Mesenchymal stem cell (in vitro differentiated cells and primary cell): ENCODE data around the gene DTX4.

Experiments
- DNase-seq: peaks from one replicate; pipeline ENCODE4 v3.0.0-alpha.2; 2013
- H2AFZ ChIP-seq: one replicate; pipeline ENCODE4 v1.6.1; 2013; ENCODE audit warnings: low read depth, mild to moderate bottlenecking, control low read depth, inconsistent platforms, low read length, moderate library complexity
- H2AK5ac ChIP-seq: 2 replicates; pipeline ENCODE4 v1.6.1; 2013; ENCODE audit warnings: low read length, moderate library complexity, mild to moderate bottlenecking, inconsistent platforms; ENCODE audit not compliant: severe bottlenecking
- H2BK120ac ChIP-seq: one replicate; pipeline ENCODE4 v1.6.1; 2013; ENCODE audit warnings: low read depth, mild to moderate bottlenecking, inconsistent platforms, low read length, moderate library complexity
- H2BK12ac ChIP-seq, 2 experiments: one replicate each; pipeline ENCODE4 v1.6.1; 2013; ENCODE audit warnings: inconsistent platforms in 2 of 2, low read length in 2 of 2, mild to moderate bottlenecking in 2 of 2, moderate library complexity in 2 of 2, control low read depth in 1 of 2
- H2BK15ac ChIP-seq: one replicate; pipeline ENCODE4 v1.6.1; 2013; ENCODE audit warnings: mild to moderate bottlenecking, low read depth, inconsistent platforms; ENCODE audit not compliant: poor library complexity, severe bottlenecking
- H2BK5ac ChIP-seq: 2 replicates; pipeline ENCODE4 v1.6.1; 2013; ENCODE audit warnings: low read depth, mild to moderate bottlenecking, low read length, control low read depth, inconsistent platforms; ENCODE audit not compliant: poor library complexity, severe bottlenecking
- H3K14ac ChIP-seq, 2 experiments: one replicate each; pipeline ENCODE4 v1.6.1; 2013; ENCODE audit warnings: inconsistent platforms in 2 of 2, low read length in 2 of 2, control low read depth in 1 of 2, mild to moderate bottlenecking in 1 of 2, moderate library complexity in 1 of 2
- H3K18ac ChIP-seq, 2 experiments: one replicate each; pipeline ENCODE4 v1.6.1; 2013; ENCODE audit warnings: inconsistent platforms in 2 of 2, low read length in 2 of 2, control low read depth in 1 of 2, low read depth in 1 of 2, mild to moderate bottlenecking in 1 of 2
- H3K23ac ChIP-seq, 2 experiments: one replicate each; pipeline ENCODE4 v1.6.1; 2013; ENCODE audit warnings: inconsistent platforms in 2 of 2, low read length in 2 of 2, mild to moderate bottlenecking in 2 of 2, moderate library complexity in 2 of 2, control low read depth in 1 of 2
- H3K27ac ChIP-seq: 2 replicates; pipeline ENCODE4 v1.5.1; 2013; ENCODE audit warnings: mild to moderate bottlenecking, moderate library complexity, low read length, control low read depth, inconsistent platforms; ENCODE audit not compliant: poor library complexity, severe bottlenecking
- H3K27me3 ChIP-seq, 2 experiments: 2 replicates each; pipeline versions ENCODE4 v1.6.1 to v1.7.0; 2013; ENCODE audit warnings: low read length in 2 of 2, mild to moderate bottlenecking in 2 of 2, moderate library complexity in 2 of 2, control low read depth in 1 of 2, inconsistent platforms in 1 of 2; ENCODE audit not compliant: control insufficient read depth in 1 of 2, insufficient read depth in 1 of 2
- H3K36me3 ChIP-seq, 2 experiments: 2 replicates each; pipeline versions ENCODE4 v1.6.1 to v1.7.0; 2013; ENCODE audit warnings: low read length in 2 of 2, control low read depth in 1 of 2, inconsistent platforms in 1 of 2, low read depth in 1 of 2, mild to moderate bottlenecking in 1 of 2; ENCODE audit not compliant: insufficient read depth in 2 of 2, control insufficient read depth in 1 of 2
- H3K4ac ChIP-seq, 2 experiments: one replicate each; pipeline ENCODE4 v1.6.1; 2013; ENCODE audit warnings: inconsistent platforms in 2 of 2, low read length in 2 of 2, mild to moderate bottlenecking in 2 of 2, moderate library complexity in 2 of 2, control low read depth in 1 of 2, low read depth in 1 of 2
- H3K4me1 ChIP-seq: 2 replicates; pipeline ENCODE4 v1.6.1; 2013; ENCODE audit warnings: low read depth, low read length, control low read depth; ENCODE audit not compliant: control insufficient read depth, insufficient read depth
- H3K4me2 ChIP-seq: 2 replicates; pipeline ENCODE4 v1.6.1; 2013; ENCODE audit warnings: low read length, mild to moderate bottlenecking, inconsistent platforms; ENCODE audit not compliant: poor library complexity, severe bottlenecking
- H3K4me3 ChIP-seq, 2 experiments: 2 replicates each; pipeline versions ENCODE4 v1.5.1 to v1.7.0; 2013; ENCODE audit warnings: low read length in 2 of 2, mild to moderate bottlenecking in 2 of 2, control low read depth in 1 of 2, low read depth in 1 of 2; ENCODE audit not compliant: insufficient read depth in 1 of 2
- H3K79me1 ChIP-seq: replicated peaks from 2 replicates; pipeline ENCODE4 v1.6.1; 2013; ENCODE audit warnings: mild to moderate bottlenecking, control low read depth, low read length, inconsistent platforms; ENCODE audit not compliant: poor library complexity, severe bottlenecking
- H3K9ac ChIP-seq: 2 replicates; pipeline ENCODE4 v1.7.0; 2013; ENCODE audit warnings: mild to moderate bottlenecking, low read length, moderate library complexity
- H3K9me3 ChIP-seq: 2 replicates; pipeline ENCODE4 v1.7.0; 2013; ENCODE audit warnings: mild to moderate bottlenecking, low read length; ENCODE audit not compliant: control insufficient read depth
- H4K8ac ChIP-seq: one replicate; pipeline ENCODE4 v1.6.1; 2013; ENCODE audit warnings: inconsistent platforms, mild to moderate bottlenecking, low read length, moderate library complexity
- H4K91ac ChIP-seq: one replicate; pipeline ENCODE4 v1.6.1; 2013; ENCODE audit warnings: mild to moderate bottlenecking, low read length, inconsistent platforms
- WGBS: methylation state at CpG from one replicate; pipeline ENCODE4 v1.1.7; 2013; ENCODE audit warnings: mixed read lengths; 5-methylcytosine and 5-hydroxymethylcytosine counted together

DTX4 gene

GRCh38 chr11:59214141-59214893, 42.4 kb downstream of the DTX4 start:
- no peaks in the 10 kb centered on the region for H3K9me3 ChIP-seq
- no peak overlapping the region for H2BK15ac ChIP-seq
- no peak overlapping the region for H3K18ac ChIP-seq
- H3K36me3 ChIP-seq = no peaks in the 10 kb centered on the region
- H2BK12ac ChIP-seq = no peak overlapping the region
- no peak overlapping the region for H4K8ac ChIP-seq
- H4K91ac ChIP-seq = peak overlapping the region; percentile 20
- no peak overlapping the region for H2BK5ac ChIP-seq
- peaks cover 5 to 35% of the 10 kb centered on the region in 2 experiments for H3K27me3 ChIP-seq
- no peak overlapping the region for H2AK5ac ChIP-seq
- no peak overlapping the region for H3K14ac ChIP-seq
- WGBS = 70% methylated on average over 2 of the region's 2 CpGs
- no peak for DNase-seq
- no peak overlapping the region for H3K23ac ChIP-seq
- H3K4me1 ChIP-seq = no peaks in the 10 kb centered on the region
- H3K79me1 ChIP-seq = no peaks in the 10 kb centered on the region
- no peak overlapping the region for H3K9ac ChIP-seq
- no peak overlapping the region for H3K27ac ChIP-seq
- no peak overlapping the region for H3K4ac ChIP-seq
- no peak overlapping the region for H2BK120ac ChIP-seq
- no peak overlapping the region for H3K4me2 ChIP-seq
- H3K4me3 ChIP-seq = no peak overlapping the region
- no peak overlapping the region for H2AFZ ChIP-seq

- no peak for DNase-seq
- H3K4me3 ChIP-seq = peak overlapping the region in 1 of 2 experiments; percentile 62
- no peak overlapping the region for H2BK12ac ChIP-seq
- WGBS = 87% methylated on average over 8 of the region's 9 CpGs
- H3K9me3 ChIP-seq = no peaks in the 10 kb centered on the region
- H3K27me3 ChIP-seq = peaks cover 5 to 18% of the 10 kb centered on the region in 2 experiments
- peak overlapping the region; percentile 25 for H3K9ac ChIP-seq
- H3K36me3 ChIP-seq = no peaks in the 10 kb centered on the region
- no peak overlapping the region for H2BK5ac ChIP-seq
- no peaks in the 10 kb centered on the region for H3K4me1 ChIP-seq
- H3K27ac ChIP-seq = no peak overlapping the region
- no peak overlapping the region for H3K4me2 ChIP-seq
- no peak overlapping the region for H4K8ac ChIP-seq
- no peak overlapping the region for H3K4ac ChIP-seq
- H2AK5ac ChIP-seq = no peak overlapping the region
- H3K14ac ChIP-seq = no peak overlapping the region
- H4K91ac ChIP-seq = no peak overlapping the region
- H2BK15ac ChIP-seq = no peak overlapping the region
- no peak overlapping the region for H2AFZ ChIP-seq
- no peak overlapping the region for H3K18ac ChIP-seq
- H3K79me1 ChIP-seq = no peaks in the 10 kb centered on the region
- no peak overlapping the region for H2BK120ac ChIP-seq
- no peak overlapping the region for H3K23ac ChIP-seq
Observed at GRCh38 chr11:59216641-59217564, 45.0 kb downstream of the DTX4 start.

GRCh38 chr11:59218319-59218718, 46.4 kb downstream of the DTX4 start:
- H2AK5ac ChIP-seq = no peak overlapping the region
- H3K36me3 ChIP-seq = no peaks in the 10 kb centered on the region
- no peak overlapping the region for H2BK12ac ChIP-seq
- no peak overlapping the region for H3K23ac ChIP-seq
- no peaks in the 10 kb centered on the region for H3K9me3 ChIP-seq
- H3K27me3 ChIP-seq = peaks cover 0 to 8% of the 10 kb centered on the region in 2 experiments
- H3K4ac ChIP-seq = no peak overlapping the region
- H3K18ac ChIP-seq = no peak overlapping the region
- no peak overlapping the region for H2BK15ac ChIP-seq
- H4K8ac ChIP-seq = no peak overlapping the region
- no peak overlapping the region for H2BK5ac ChIP-seq
- H3K79me1 ChIP-seq = no peaks in the 10 kb centered on the region
- H2BK120ac ChIP-seq = no peak overlapping the region
- no peak overlapping the region for H3K4me3 ChIP-seq
- DNase-seq = no peak
- no peak overlapping the region for H3K4me2 ChIP-seq
- H4K91ac ChIP-seq = no peak overlapping the region
- no peaks in the 10 kb centered on the region for H3K4me1 ChIP-seq
- H3K9ac ChIP-seq = no peak overlapping the region
- no peak overlapping the region for H2AFZ ChIP-seq
- 80% methylated on average over 2 of the region's 4 CpGs for WGBS
- H3K14ac ChIP-seq = no peak overlapping the region
- no peak overlapping the region for H3K27ac ChIP-seq

- H3K27ac ChIP-seq = no peak overlapping the region
- no peak overlapping the region for H2BK12ac ChIP-seq
- H2AK5ac ChIP-seq = no peak overlapping the region
- H3K4me1 ChIP-seq = no peaks in the 10 kb centered on the region
- no peak overlapping the region for H3K9ac ChIP-seq
- no peak overlapping the region for H2AFZ ChIP-seq
- H3K4ac ChIP-seq = no peak overlapping the region
- H3K27me3 ChIP-seq = peaks cover 0 to 6% of the 10 kb centered on the region in 2 experiments
- no peak overlapping the region for H3K4me3 ChIP-seq
- H2BK5ac ChIP-seq = no peak overlapping the region
- H4K8ac ChIP-seq = no peak overlapping the region
- no peak overlapping the region for H2BK120ac ChIP-seq
- H3K9me3 ChIP-seq = no peaks in the 10 kb centered on the region
- no peak overlapping the region for H3K18ac ChIP-seq
- H3K79me1 ChIP-seq = no peaks in the 10 kb centered on the region
- H3K4me2 ChIP-seq = no peak overlapping the region
- H4K91ac ChIP-seq = no peak overlapping the region
- H3K14ac ChIP-seq = no peak overlapping the region
- H2BK15ac ChIP-seq = no peak overlapping the region
- no peaks in the 10 kb centered on the region for H3K36me3 ChIP-seq
- DNase-seq = no peak
- WGBS = 29% methylated on average over 1 of the region's 2 CpGs
- no peak overlapping the region for H3K23ac ChIP-seq
Observed at GRCh38 chr11:59218893-59219292, 47.0 kb downstream of the DTX4 start.
